Testis (tissue), 3 donors: ENCODE measurements around the gene C11orf21. TPM values are rescaled to one million over a fixed set of nuclear protein-coding genes. Genes with fewer than 3 reads are reported as not detected.
A peak's percentile ranks its signal among the peaks of the same experiment; 100 is the strongest.

ENCODE experiments used
- DNase-seq: peaks from one replicate; pipeline ENCODE4 v3.0.0-alpha.2; 2019
- H3K27ac ChIP-seq, 2 donors: fragments of 200-600 bp; sonication (generic); one replicate each; pipeline ENCODE4 v1.5.1; 2019
- H3K27me3 ChIP-seq: fragments of 200-600 bp; sonication (generic); one replicate; pipeline ENCODE4 v1.5.1; 2019
- H3K36me3 ChIP-seq: fragments of 200-600 bp; sonication (generic); one replicate; pipeline ENCODE4 v1.5.1; 2017; ENCODE audit warnings: low read depth; ENCODE audit errors: missing control alignments
- H3K4me1 ChIP-seq: fragments of 200-600 bp; sonication (generic); one replicate; pipeline ENCODE4 v1.5.1; 2019
- H3K4me3 ChIP-seq, 2 donors: fragments of 200-600 bp; sonication (generic); one replicate each; pipeline ENCODE4 v1.5.1; 2017 to 2019
- H3K9me3 ChIP-seq: fragments of 200-600 bp; sonication (generic); one replicate; pipeline ENCODE4 v1.5.1; 2017
- POLR2A ChIP-seq: fragments of 450-650 bp; IDR thresholded peaks from one replicate; pipeline ENCODE4 v1.6.1; 2017; ENCODE audit warnings: antibody characterized with exemption, mild to moderate bottlenecking, moderate library complexity
- WGBS, 2 donors: methylation state at CpG; one replicate each; pipeline ENCODE4 v1.1.5; 2018; 5-methylcytosine and 5-hydroxymethylcytosine counted together
- intact Hi-C: fragments of 100-400 bp; cut with DNase I; formaldehyde crosslinking; loops from one replicate; pipeline ENCODE4 v1.15.1; 2023; ENCODE audit warnings: low total_unique reads
- polyA plus RNA-seq: library from polyadenylated mRNA; stranded (reverse); fragments of 350-450 nt; fragmentation: Illumina TruSeq; extraction: RNeasy Lipid Tissue Mini Kit (QIAGEN cat#74804); gene quantifications from one replicate; pipeline ENCODE4 v1.2.3, GENCODE V29; 2014; ENCODE audit warnings: low read depth, low replicate concordance; ENCODE audit not compliant: insufficient read depth
- total RNA-seq, 2 donors: library from RNA; depleted of rRNA; stranded (reverse); fragments of >200 nt; gene quantifications; one replicate each; pipeline ENCODE4 v1.2.3, GENCODE V29; 2016
- TF ChIP-seq, protein P1 (sequence below), 3 experiments: fragments of 450-650 bp in 2 of 3; fragments of 200-600 bp in 1 of 3; sonication (generic) in 1 of 3; IDR thresholded peaks; one replicate each; pipeline ENCODE4 v1.5.1; 2016 to 2019; ENCODE audit warnings: antibody characterized with exemption in 3 of 3, mild to moderate bottlenecking in 2 of 3, moderate library complexity in 1 of 3

C11orf21 gene
- total and polyA plus RNA-seq, 3 donors from 2014 or later, result 0.12 to 0.88 (median 0.47) TPM

DNA sequence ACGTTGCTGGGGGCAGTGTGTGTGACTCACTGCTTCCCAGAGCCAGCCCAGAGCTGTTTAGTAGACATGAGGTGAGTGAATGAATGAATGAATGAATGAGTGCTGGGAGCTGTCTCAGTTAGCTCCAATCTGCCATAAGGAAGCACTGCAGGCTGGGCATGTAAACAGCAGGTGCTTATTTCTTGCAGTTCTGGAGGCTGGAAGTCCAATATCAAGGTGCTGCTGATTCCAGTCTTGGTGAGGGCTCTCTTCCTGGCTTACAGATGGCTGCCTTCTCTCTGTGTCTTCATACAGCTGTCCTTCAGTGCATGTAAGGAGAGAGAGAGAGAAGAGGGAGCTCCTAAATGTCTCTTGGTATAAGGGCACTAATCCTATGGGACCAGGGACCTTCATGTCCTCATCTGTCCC lies 4.1 kb downstream of the C11orf21 start:
- DNase-seq, result peak; percentile 2
- 75 to 100% methylated on average over 1 of the region's 1 CpG for WGBS, 2 donors
- Histone ChIP-seq H3K27ac (no peak overlapping the region), H3K36me3 (no peaks in the 10 kb centered on the region), H3K4me1 (peaks cover 3% of the 10 kb centered on the region), H3K4me3 (no peak overlapping the region), H3K27me3 (no peaks in the 10 kb centered on the region), H3K9me3 (no peaks in the 10 kb centered on the region)
- intact Hi-C loops, result loop anchor here (5.0 kb wide), 1 partner anchor 100 kb away; no protein-coding TSS in a partner anchor
- no peak for TF ChIP-seq POLR2A
- TF ChIP-seq, protein P1, sequence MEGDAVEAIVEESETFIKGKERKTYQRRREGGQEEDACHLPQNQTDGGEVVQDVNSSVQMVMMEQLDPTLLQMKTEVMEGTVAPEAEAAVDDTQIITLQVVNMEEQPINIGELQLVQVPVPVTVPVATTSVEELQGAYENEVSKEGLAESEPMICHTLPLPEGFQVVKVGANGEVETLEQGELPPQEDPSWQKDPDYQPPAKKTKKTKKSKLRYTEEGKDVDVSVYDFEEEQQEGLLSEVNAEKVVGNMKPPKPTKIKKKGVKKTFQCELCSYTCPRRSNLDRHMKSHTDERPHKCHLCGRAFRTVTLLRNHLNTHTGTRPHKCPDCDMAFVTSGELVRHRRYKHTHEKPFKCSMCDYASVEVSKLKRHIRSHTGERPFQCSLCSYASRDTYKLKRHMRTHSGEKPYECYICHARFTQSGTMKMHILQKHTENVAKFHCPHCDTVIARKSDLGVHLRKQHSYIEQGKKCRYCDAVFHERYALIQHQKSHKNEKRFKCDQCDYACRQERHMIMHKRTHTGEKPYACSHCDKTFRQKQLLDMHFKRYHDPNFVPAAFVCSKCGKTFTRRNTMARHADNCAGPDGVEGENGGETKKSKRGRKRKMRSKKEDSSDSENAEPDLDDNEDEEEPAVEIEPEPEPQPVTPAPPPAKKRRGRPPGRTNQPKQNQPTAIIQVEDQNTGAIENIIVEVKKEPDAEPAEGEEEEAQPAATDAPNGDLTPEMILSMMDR (IDR thresholded peaks at IDR 0.05), result no peak

DNA sequence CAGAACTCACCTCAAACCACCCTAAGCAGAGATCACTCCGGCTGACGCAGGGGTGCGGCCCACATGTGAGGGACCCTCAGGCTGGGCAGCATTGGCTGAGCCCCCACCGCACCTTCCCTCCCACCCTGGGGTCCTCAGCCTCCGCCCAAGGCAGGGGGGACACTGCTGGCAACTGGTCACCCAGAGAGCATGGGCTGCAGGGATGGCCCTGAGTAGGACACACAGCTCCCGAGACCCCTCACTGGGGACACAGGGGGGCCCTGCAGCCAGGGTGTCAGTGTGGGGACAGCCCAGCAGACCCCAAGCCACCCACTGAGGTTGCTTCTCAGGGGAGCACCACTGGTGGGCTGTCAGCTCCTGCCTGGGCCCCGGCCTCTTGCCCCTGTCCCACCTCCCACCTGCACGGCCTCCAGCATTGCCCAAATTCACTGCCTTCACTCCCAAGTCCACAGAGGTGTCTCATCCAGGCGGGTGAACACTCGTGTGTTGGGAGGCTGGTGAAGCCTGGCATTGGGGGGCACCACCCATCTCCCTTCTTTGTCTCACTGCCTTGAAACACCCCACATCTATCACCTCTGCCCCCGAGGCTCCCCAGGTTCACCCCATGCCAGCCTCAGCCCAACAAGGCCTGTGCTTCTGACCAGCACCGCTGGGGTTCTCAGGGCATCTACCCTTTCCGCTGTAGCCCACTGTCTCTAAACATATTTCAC lies 4.7 kb downstream of the C11orf21 start:
- no peak overlapping the region for H3K4me3 ChIP-seq
- WGBS, 2 donors, result 92 to 97% methylated on average over 11 to 13 of the region's 13 CpGs
- H3K9me3 ChIP-seq, result no peaks in the 10 kb centered on the region
- peak; percentile 7 for DNase-seq
- intact Hi-C loops, result loop anchor here (5.0 kb wide), 1 partner anchor 100 kb away; no protein-coding TSS in a partner anchor
- H3K36me3 ChIP-seq, result no peaks in the 10 kb centered on the region
- H3K27me3 ChIP-seq, result no peaks in the 10 kb centered on the region
- no peaks in the 10 kb centered on the region for H3K4me1 ChIP-seq
- H3K27ac ChIP-seq, result no peak overlapping the region
- TF ChIP-seq POLR2A, result no peak
- TF ChIP-seq, protein P1 (IDR thresholded peaks at IDR 0.05), result no peak

DNA sequence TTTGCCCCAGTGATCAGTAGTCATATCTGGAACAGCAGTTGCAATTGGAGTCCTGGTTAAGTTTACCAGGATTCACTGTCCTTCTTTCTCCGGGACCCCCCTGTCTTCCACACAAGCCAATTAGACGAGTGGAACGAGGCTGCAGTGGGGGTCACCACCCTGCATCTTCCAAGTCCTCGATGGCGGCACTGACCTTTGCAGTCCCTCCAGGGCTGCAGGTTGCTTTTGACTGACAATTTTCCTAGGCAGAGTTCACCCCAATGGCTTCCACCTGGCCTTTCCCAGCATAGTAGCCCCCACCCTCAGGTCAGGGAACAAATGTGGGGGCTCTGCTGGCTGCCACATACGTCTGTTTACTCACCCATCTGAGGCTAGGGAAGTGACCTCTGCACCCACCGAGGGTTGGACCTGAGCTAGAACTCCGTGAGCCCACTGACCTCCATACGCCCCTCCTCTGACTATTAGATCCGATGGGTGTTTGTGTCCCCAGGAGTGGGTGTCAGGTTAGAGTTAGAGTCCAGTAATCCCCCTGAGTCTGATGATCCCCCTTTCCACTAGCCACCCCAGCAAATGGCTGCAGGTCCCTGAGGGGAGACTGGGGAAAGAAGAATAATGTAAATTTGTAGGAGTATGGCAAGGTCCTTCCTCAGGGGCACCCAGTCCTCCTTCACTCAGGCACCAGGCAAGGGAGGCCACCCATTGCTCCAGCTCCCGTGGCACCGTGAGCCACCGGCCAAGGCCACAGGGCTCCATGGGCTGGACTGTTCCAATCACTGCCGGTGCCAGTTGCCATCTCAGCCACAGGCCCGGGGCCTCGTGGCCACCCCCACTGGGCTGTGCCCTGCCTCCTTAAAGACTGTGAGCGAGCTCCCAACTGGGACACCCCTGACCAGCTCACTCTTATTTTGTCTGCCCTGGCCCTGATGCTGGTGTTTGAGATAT lies 5.5 kb downstream of the C11orf21 start:
- H3K4me3 ChIP-seq, result no peak overlapping the region
- no peaks in the 10 kb centered on the region for H3K27me3 ChIP-seq
- intact Hi-C loops, result loop anchor here (5.0 kb wide), 1 partner anchor 99 kb away; no protein-coding TSS in a partner anchor
- H3K4me1 ChIP-seq, result no peaks in the 10 kb centered on the region
- H3K9me3 ChIP-seq, result no peaks in the 10 kb centered on the region
- no peaks in the 10 kb centered on the region for H3K36me3 ChIP-seq
- WGBS, 2 donors, result 88 to 89% methylated on average over 16 to 17 of the region's 17 CpGs
- TF ChIP-seq POLR2A, result no peak
- TF ChIP-seq, protein P1 (IDR thresholded peaks at IDR 0.05), result no peak
- no peak overlapping the region for H3K27ac ChIP-seq
- DNase-seq, result peak; percentile 10

DNA sequence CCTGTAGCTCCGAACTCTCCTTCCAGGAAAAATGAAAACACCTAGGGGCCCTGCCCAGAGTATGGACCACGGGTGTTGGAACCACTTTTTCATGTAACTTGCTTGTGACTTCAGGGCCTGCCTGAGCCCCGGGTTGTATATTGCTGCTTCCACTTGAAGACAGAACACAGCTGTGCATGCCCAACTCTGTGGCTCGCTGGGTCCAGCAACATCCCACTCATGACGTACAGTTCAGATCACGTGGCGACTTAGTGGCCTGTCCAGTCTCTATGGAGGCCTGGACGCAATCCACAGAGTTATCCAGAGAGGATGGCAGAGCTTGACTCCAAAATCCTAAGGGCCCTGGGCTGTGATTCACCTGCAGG lies 6.8 kb downstream of the C11orf21 start:
- TF ChIP-seq, protein P1 (IDR thresholded peaks at IDR 0.05), result no peak
- TF ChIP-seq POLR2A, result no peak
- DNase-seq, result peak; percentile 8
- Histone ChIP-seq H3K27me3 (no peaks in the 10 kb centered on the region), H3K36me3 (no peaks in the 10 kb centered on the region), H3K4me3 (no peak overlapping the region), H3K27ac (no peak overlapping the region), H3K9me3 (no peaks in the 10 kb centered on the region), H3K4me1 (no peaks in the 10 kb centered on the region)
- intact Hi-C loops, result loop anchor here (5.0 kb wide), 1 partner anchor 98 kb away; no protein-coding TSS in a partner anchor
- 89 to 92% methylated on average over 3 to 8 of the region's 8 CpGs for WGBS, 2 donors
